HG03159 (cell line): ENCODE results near the gene ELL2.
A peak's percentile ranks its signal among the peaks of the same experiment; 100 is the strongest.
"Not testable (repeated sequence)": the region's sequence is repeated elsewhere in the genome, so short reads cannot be mapped to it uniquely, and the experiment has no call there.

Source experiments
- ATAC-seq: cut with Tn5 transposase; IDR thresholded peaks from one replicate; pipeline ENCODE4 v1.9.1; 2021; ENCODE audit warnings: mild to moderate bottlenecking, moderate library complexity; ENCODE audit not compliant: unreplicated experiment

The ELL2 gene

DNA sequence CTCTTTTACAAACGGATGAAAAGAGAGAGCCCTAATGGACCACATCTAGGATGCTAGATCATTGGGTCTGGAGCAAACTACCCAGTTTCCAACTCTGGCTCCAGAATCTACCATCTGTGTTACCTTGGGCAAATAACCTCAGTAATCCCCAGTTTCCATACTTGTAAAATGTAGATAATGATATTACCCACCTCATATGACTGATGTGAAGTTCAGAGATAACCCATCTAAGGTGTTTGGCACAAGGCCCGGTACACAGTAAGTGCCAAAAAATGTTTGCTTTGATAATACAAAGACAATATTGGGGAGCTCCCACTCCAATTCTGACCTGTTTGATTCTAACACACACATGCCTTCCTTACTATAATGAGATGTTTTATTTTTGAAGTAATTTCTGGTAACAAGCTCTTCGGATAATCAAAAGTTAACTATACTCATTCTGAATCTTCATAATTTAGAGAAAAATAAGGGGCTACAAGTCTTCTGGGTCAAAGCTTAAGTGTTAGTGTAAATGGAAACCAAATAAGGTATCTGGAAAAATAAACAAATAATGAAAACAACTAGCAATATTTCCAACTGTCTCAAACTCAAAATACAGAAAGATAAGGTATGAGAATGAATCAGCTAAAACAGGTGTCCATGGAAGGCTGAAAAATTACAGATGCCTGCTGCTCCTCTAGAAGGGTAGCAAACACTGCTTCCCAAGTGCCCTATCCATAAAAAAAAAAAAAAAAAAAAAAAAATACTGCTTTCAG lies 30.4 kb downstream of the ELL2 start:
- no peak for ATAC-seq

- ATAC-seq = no peak
These were observed 31.3 kb downstream of the ELL2 start for GRCh38 chr5:95930141-95930930.

DNA sequence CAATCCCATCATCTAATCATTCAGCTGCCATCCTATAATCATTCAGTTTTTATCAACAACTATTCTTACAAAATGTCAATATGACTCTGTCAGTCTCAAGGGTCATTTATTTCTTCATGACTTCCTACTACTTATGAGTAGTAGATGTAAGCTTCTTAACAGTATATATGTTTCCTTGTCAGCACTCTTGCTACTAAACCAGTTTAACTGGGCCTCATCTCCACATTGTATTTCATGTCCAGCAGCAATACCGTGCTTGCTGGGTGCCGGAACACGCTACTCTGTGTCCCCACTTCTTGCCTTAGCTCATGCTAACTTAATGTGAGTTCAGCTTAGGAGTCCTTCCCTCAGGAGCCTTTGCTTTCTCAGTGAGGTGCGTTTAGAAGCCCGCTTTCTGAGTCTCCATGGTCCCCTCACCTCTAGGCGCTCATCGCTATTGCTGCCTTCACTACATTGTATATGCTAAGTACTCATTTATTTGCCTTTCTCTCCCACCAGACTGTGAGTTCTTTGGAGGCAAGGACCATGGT lies 32.9 kb downstream of the ELL2 start:
- no peak for ATAC-seq

DNA sequence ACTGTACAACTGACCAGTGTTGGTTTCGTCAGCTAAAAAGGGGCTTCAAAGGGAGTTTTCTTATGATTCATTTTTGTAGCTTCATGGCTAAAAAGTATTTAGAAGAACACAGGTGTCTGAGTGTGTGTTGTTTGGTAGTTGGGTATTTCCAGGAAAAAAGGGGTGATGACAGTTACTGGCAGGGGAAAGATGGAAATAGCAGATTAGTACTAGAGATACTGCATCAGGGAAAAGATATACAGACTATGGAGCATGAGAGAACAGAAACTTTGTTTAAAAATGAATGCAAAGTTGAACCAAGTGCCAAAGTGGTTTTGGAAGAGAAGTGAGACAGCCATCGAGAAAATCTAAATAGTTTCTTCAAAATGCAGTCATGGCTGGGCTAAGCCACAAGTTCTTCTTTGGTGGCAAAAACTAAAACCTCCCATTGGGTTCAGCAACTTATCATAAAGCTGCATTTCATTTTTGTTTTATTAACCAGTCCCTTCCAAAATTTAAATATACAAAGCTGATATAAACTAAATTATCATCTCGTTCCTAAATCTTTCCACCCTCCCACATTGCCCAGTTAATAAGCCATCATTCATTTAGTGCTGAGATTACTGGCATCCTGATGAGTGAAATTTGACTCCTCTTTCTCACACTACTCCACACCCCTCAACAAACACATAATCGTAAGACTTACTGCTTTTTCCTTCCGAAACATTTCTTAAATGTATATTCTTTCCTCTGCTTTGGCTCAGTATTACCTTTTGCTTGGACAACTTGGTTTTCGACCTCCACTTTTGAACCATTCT lies 33.5 kb downstream of the ELL2 start:
- peak; percentile 51 for ATAC-seq

- not testable (repeated sequence) for ATAC-seq
These were observed 34.4 kb downstream of the ELL2 start for GRCh38 chr5:95927300-95927699.

DNA sequence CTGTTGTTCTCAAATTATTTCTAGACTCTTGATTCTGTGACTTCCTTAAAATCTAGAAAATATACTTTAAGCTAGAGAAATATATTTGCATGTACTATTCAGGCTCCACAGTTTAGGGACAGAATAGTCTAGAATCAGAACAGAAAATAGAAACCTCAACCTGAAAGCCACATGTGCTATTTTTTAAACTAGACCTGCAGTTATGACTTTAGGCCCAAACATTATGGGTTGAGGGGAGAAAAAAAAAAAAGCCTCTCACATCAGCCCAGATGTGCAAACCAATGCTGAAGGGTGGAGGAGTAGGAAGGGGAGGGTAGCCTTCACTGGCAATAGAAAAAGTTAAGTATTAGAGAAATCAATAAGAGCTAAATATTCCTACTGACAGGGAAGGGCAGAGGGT lies 35.7 kb downstream of the ELL2 start:
- ATAC-seq = peak; percentile 43

GRCh38 chr5:95925378-95925744 lies 36.3 kb downstream of the ELL2 start:
- no peak for ATAC-seq

- ATAC-seq = no peak
These were observed 36.8 kb downstream of the ELL2 start for GRCh38 chr5:95924720-95925377.

- ATAC-seq = peak; percentile 40
These were observed 37.6 kb downstream of the ELL2 start for GRCh38 chr5:95923918-95924544.

DNA sequence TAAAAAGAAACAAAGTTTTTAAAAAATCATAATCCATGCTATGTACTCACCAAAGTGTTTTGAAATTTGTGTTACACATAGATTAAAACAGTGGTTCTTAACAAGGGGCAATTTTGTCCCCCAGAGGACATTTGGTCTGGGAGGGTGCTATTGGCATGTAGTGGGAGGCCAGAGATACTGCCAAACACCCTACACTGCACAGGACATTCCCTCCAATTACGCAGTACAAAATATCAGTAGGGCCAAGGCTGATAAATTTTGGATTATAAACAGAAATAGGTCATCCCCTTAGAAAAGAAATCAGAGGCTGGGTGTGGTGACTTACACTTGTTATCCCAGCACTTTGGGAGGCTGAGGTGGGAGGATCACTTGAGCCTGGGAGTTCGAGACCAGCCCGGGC lies 38.9 kb downstream of the ELL2 start:
- ATAC-seq = no peak

GRCh38 chr5:95921501-95921900 lies 40.1 kb downstream of the ELL2 start:
- no peak for ATAC-seq

- ATAC-seq = no peak
These were observed 40.8 kb downstream of the ELL2 start for GRCh38 chr5:95920822-95921221.

DNA sequence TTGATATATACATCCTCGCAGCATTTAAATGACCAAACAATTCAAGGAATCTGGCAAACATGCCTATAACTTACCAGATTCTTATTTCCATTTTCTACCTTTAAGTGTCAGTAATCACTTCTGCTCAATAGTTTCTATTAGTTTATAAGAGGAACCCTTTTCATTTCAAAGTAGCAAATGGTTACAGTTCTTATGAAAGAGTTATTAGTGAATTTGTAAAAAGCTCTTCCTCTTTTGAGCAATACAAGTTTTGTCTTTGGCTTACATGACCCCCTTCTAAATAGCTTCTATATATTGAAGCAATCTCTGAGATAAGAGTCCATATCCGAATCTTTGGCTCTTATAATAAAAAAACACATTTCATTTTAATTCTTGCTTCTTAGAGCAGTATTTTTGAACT lies 42.0 kb downstream of the ELL2 start:
- ATAC-seq = no peak

DNA sequence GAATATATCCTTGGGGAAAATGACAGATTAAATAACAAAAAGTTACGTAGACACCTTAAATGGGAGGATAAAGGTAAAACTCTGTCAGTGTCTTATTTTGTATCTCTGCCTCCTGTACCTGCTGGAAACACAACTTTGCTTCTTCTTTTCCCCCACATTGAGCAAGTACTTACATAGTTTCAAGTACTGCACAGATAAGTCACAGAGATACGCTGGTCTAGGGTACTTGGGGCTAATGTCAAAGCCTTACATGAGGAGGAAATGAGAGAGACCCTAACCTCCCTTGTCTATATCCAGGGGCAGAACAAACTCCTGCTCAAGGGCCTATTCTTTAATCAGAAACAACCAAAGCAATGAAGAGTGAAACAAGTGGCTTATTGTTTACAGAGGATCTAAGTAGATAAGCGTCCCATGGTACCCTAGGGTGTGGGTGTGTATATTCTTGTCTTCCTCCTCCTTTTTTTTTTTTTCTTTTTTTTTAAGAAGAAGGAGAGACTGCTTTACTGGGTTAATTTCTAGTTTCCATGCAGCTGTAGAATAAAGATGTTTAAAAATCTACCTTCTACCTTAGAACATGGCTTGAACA lies 43.1 kb downstream of the ELL2 start:
- ATAC-seq = no peak

GRCh38 chr5:95917207-95917606 lies 44.4 kb downstream of the ELL2 start:
- no peak for ATAC-seq

- no peak for ATAC-seq
These were observed 45.0 kb downstream of the ELL2 start for GRCh38 chr5:95916687-95917085.

DNA sequence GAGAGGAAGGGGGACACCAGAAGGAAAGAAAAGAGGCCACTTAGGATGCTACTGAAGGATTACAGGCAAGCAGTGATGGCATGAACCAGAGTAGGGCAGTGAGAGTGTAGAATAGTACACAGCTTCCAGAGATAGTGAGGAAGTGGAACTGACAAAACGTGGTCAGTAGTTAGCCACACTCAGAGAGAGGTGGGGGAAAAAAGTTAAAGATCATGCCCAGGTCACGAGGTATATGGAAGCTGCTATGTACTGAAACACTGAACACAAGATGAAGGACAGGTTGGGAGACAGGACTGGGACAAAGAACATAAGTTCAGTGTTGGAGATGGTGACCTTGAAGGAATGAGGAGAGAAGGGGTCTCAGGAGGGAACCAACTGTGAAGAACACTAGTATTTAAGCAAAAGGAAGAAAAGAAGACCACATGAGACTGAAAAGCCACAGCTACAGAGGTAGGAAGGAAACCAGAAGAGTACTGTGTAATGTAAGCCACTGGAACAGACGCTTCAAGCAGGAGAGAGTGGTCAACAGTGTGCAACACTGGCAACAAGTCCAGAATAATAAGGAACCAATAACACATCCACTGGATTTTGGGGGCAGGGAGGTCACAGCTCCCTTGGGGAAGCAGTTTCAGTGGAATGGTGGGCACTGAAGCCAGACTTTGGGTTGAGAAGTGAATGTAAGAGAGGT lies 45.5 kb downstream of the ELL2 start:
- peak; percentile 60 for ATAC-seq

GRCh38 chr5:95913663-95914062 lies 48.0 kb downstream of the ELL2 start:
- no peak for ATAC-seq

DNA sequence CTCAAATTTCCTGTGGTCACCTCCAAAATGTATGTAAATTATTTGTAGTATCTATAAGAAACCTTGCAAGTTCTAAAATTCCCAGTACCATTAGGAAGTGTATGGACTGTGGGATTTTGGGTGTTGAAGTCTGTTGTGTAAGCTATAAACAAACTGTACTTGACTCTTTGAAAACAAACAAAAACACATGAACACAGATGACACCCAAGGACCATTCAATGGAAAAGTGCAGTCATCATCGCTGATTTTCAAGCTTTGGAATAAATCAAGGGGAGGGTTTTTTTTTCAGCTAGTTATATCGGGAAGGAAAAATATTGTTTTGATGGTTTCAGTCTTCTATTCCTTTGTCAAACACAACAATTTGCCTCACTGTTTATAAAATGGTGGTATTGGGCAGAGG lies 49.6 kb downstream of the ELL2 start:
- ATAC-seq = no peak
